ENCODE data around the gene PRPH2.

- peak; percentile 31; the same call in 1 of the 2 replicates for TF ChIP-seq CTCF (IDR thresholded peaks at IDR 0.05; ENCODE audit: low read length)
- no peak for TF ChIP-seq EZH2 (IDR thresholded peaks at IDR 0.05; ENCODE audit: borderline replicate concordance, low read length)
These were observed 22.0 kb upstream of the PRPH2 start for GRCh38 chr6:42744351-42744893.

Measured in OCI-LY1 (cell line).